KMS-11 (cell line): ENCODE data around the gene LDLRAD2.

Experiments
- H2AFZ ChIP-seq: fragments of 200-600 bp; sonication (generic); 2 replicates; pipeline ENCODE4 v1.6.1; 2016; ENCODE audit warnings: antibody characterized with exemption, mixed run types, low read depth
- H3K27ac ChIP-seq: fragments of 200-600 bp; sonication (generic); 2 replicates; pipeline ENCODE4 v1.6.1; 2016; ENCODE audit warnings: mild to moderate bottlenecking, mixed run types
- H3K27me3 ChIP-seq: fragments of 200-600 bp; sonication (generic); 2 replicates; pipeline ENCODE4 v1.6.1; 2017; ENCODE audit warnings: mild to moderate bottlenecking, low read depth, mixed run types, moderate library complexity; ENCODE audit not compliant: insufficient read depth
- H3K36me3 ChIP-seq: fragments of 200-600 bp; sonication (generic); 2 replicates; pipeline ENCODE4 v1.6.1; 2017; ENCODE audit warnings: mild to moderate bottlenecking, mixed run types; ENCODE audit not compliant: insufficient read depth
- H3K4me1 ChIP-seq: fragments of 200-600 bp; sonication (generic); 2 replicates; pipeline ENCODE4 v1.6.1; 2016; ENCODE audit warnings: mild to moderate bottlenecking, low read depth, mixed run types; ENCODE audit not compliant: poor library complexity, severe bottlenecking
- H3K4me2 ChIP-seq: fragments of 200-600 bp; sonication (generic); 2 replicates; pipeline ENCODE4 v1.7.0; 2016; ENCODE audit warnings: mild to moderate bottlenecking, mixed run types
- H3K4me3 ChIP-seq: fragments of 200-600 bp; sonication (generic); IDR thresholded peaks from 2 replicates; pipeline ENCODE4 v1.6.1; 2017; ENCODE audit warnings: low read depth, low read length, mixed read lengths; ENCODE audit not compliant: insufficient read depth
- H3K79me2 ChIP-seq: fragments of 200-600 bp; sonication (generic); 2 replicates; pipeline ENCODE4 v1.6.1; 2016; ENCODE audit warnings: low read depth, mixed run types; ENCODE audit not compliant: insufficient read depth
- H3K9ac ChIP-seq: fragments of 200-600 bp; sonication (generic); 2 replicates; pipeline ENCODE4 v1.6.1; 2016; ENCODE audit warnings: mild to moderate bottlenecking, mixed run types
- H4K20me1 ChIP-seq: fragments of 200-600 bp; sonication (generic); 2 replicates; pipeline ENCODE4 v1.6.1; 2016; ENCODE audit warnings: mild to moderate bottlenecking, mixed run types; ENCODE audit not compliant: insufficient read depth
- CTCF ChIP-seq: fragments of 200-600 bp; sonication (generic); conservative IDR thresholded peaks from 2 replicates; pipeline ENCODE4 v1.6.1; 2017; ENCODE audit warnings: low read depth, mild to moderate bottlenecking, antibody characterized with exemption, low read length, moderate library complexity, mixed read lengths

Gene LDLRAD2

GRCh38 chr1:21801100-21801499, 11.0 kb upstream of the LDLRAD2 start:
- H4K20me1 ChIP-seq = no peaks in the 10 kb centered on the region
- no peaks in the 10 kb centered on the region for H3K36me3 ChIP-seq
- no peak overlapping the region for H3K4me3 ChIP-seq
- no peak overlapping the region for H2AFZ ChIP-seq
- TF ChIP-seq CTCF = no peak
- no peak overlapping the region for H3K9ac ChIP-seq
- H3K79me2 ChIP-seq = no peaks in the 10 kb centered on the region
- H3K4me2 ChIP-seq = no peak overlapping the region
- no peak overlapping the region for H3K27ac ChIP-seq
- H3K27me3 ChIP-seq = no peaks in the 10 kb centered on the region
- no peaks in the 10 kb centered on the region for H3K4me1 ChIP-seq

GRCh38 chr1:21804536-21804935, 7.5 kb upstream of the LDLRAD2 start:
- no peak for TF ChIP-seq CTCF
- no peak overlapping the region for H3K27ac ChIP-seq

GRCh38 chr1:21813542-21813941, 1.5 kb downstream of the LDLRAD2 start:
- H3K4me3 ChIP-seq = no peak overlapping the region
- H3K27me3 ChIP-seq = no peaks in the 10 kb centered on the region
- no peaks in the 10 kb centered on the region for H3K36me3 ChIP-seq
- no peaks in the 10 kb centered on the region for H3K4me1 ChIP-seq
- H3K79me2 ChIP-seq = no peaks in the 10 kb centered on the region
- H3K9ac ChIP-seq = no peak overlapping the region
- no peak overlapping the region for H3K27ac ChIP-seq
- TF ChIP-seq CTCF = no peak
- H2AFZ ChIP-seq = no peak overlapping the region
- H4K20me1 ChIP-seq = no peaks in the 10 kb centered on the region
- H3K4me2 ChIP-seq = no peak overlapping the region

More at GRCh38 chr1:21804536-21804935, 7.5 kb upstream of the LDLRAD2 start:
- Histone ChIP-seq H3K79me2 (no peaks in the 10 kb centered on the region), H2AFZ (no peak overlapping the region), H3K27me3 (no peaks in the 10 kb centered on the region), H3K9ac (no peak overlapping the region), H3K36me3 (no peaks in the 10 kb centered on the region), H3K4me3 (no peak overlapping the region), H3K4me2 (no peak overlapping the region), H3K4me1 (no peaks in the 10 kb centered on the region), H4K20me1 (no peaks in the 10 kb centered on the region)

GRCh38 chr1:21814241-21814918, 2.3 kb downstream of the LDLRAD2 start:
- no peak overlapping the region for H3K4me2 ChIP-seq
- no peak for TF ChIP-seq CTCF
- H2AFZ ChIP-seq = no peak overlapping the region
- H3K36me3 ChIP-seq = no peaks in the 10 kb centered on the region
- H3K27ac ChIP-seq = no peak overlapping the region
- H3K79me2 ChIP-seq = no peaks in the 10 kb centered on the region
- H3K9ac ChIP-seq = no peak overlapping the region
- H4K20me1 ChIP-seq = no peaks in the 10 kb centered on the region
- no peaks in the 10 kb centered on the region for H3K27me3 ChIP-seq
- no peaks in the 10 kb centered on the region for H3K4me1 ChIP-seq
- no peak overlapping the region for H3K4me3 ChIP-seq
